GM04504 (cell line): ENCODE measurements around the gene PTBP2.

Source experiments
- DNase-seq: peaks from one replicate; pipeline ENCODE4 v3.0.0-alpha.2; 2012; ENCODE audit warnings: low read depth

The PTBP2 gene

GRCh38 chr1:96721416-96722160 is at the start of gene PTBP2:
TSS of gene PTBP2 (plus strand) at chr1:96721784. CDS start at chr1:96721865, 81 bp downstream.
- peak; percentile 47 for DNase-seq

DNA sequence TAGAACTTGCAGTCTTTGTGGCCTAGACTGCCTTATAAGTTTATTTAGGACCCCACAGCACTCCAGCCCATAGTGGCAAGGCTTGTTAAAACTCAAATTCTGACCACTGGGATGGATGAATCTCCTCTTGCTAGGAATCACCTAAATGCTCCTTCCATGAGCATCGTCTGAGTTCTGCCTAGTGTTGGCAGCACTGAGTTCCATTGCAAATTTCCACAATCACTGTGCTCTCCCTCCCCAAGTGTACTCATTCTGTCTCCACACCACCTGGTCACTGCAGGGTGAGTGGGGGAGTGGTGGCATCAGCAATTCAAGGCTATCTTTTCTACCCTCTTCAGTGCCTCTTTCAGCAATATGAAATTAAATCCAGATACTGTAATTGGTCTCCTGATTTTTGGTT is 46.7 kb upstream of the PTBP2 start:
- no peak for DNase-seq

- DNase-seq, result no peak
Observed at GRCh38 chr1:96682056-96682455, 39.5 kb upstream of the PTBP2 start.

DNA sequence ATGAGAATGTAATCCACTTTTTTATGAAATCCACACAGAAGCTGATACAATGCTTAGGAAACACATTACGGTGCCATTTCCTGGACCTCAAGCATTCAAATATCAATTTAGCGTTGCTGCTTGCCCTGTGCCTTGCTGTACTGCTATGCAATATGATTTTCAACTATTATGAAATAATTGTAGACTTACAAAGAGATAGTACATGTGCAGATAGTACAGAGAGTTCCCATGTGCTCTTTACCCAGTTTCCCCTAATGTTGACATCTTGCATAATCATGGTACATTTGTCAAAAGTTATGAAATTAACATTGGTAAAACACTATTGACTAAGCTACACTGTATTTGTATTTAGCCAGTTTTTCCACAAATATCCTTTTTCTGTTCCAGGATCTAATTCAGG is 37.7 kb upstream of the PTBP2 start:
- DNase-seq, result no peak

DNA sequence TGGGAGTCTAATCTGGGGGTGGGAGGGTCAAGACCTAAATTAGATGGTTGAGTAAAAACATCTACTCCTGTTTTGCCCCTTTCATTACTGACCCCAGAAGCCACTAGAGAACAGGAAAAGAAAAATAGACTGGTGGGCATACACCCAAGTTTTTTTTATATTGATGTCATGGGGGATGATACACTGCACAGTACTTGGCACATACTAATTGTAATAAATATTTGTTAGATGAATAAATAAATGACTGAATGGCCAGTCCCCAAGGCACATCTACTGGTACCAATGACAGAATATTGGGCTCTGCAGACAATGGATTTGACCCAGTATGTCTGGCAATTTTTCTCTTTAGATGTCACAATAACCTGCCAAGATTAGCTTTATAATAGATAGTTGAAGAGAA is 36.8 kb upstream of the PTBP2 start:
- no peak for DNase-seq

GRCh38 chr1:96688767-96689166 is 32.8 kb upstream of the PTBP2 start:
- no peak for DNase-seq

- DNase-seq, result no peak
Observed at GRCh38 chr1:96695954-96696353, 25.6 kb upstream of the PTBP2 start.

GRCh38 chr1:96698342-96698983 is 23.1 kb upstream of the PTBP2 start:
- DNase-seq, result no peak

DNA sequence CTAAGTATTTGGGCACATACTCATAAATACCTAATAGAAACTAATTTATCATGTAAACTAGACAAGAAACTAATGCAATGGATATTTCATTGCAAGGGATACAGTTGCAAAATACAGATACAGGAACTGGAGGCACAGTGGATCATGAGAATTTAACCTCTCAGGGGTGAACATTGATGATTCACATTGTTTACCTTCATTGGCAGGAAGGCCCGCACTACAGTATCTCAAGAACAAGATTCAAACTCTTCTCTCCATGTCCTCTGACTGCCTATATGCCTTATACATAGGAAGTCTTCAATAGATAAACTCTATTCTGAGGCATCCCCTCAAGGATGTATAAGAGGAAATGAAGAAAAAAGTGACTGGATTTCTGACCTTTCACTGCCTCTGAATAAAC is 18.4 kb upstream of the PTBP2 start:
- DNase-seq, result no peak

DNA sequence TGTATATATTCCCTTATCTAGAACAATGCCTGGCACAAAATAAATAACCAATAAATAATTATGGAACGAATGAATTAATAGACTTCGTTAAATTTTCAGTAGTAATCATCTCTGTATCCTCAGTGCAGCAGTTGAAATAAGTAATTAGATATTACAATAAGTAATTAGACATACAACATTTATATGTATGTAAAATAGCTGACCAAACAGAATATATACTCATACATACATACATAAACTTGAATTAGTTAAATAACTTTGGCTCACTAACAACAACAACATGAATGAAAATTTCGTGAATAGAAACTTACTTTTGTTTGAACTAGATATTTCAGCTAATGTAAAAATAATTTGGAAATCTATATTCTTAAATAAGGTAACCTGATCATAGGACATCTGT is 14.6 kb upstream of the PTBP2 start:
- no peak for DNase-seq

DNA sequence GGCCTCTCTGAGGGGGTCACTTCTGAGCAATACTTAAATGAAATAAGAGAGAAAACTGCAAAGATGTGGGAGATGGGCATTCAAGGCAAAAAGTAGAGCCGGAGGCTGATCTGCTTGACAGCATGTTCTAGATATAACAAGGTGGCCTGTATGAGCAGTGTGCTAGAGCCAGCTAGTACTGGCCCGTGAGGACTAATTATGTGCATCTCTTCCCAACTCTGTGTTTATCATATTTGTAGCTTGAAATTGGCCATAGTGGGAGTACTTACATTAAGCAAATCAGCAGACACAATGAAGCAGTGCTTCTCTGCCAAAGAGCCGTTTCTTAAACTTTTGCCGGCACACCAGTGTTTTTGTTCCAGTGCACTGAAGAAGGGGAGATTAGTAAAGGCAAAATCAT is 13.1 kb upstream of the PTBP2 start:
- DNase-seq, result no peak

DNA sequence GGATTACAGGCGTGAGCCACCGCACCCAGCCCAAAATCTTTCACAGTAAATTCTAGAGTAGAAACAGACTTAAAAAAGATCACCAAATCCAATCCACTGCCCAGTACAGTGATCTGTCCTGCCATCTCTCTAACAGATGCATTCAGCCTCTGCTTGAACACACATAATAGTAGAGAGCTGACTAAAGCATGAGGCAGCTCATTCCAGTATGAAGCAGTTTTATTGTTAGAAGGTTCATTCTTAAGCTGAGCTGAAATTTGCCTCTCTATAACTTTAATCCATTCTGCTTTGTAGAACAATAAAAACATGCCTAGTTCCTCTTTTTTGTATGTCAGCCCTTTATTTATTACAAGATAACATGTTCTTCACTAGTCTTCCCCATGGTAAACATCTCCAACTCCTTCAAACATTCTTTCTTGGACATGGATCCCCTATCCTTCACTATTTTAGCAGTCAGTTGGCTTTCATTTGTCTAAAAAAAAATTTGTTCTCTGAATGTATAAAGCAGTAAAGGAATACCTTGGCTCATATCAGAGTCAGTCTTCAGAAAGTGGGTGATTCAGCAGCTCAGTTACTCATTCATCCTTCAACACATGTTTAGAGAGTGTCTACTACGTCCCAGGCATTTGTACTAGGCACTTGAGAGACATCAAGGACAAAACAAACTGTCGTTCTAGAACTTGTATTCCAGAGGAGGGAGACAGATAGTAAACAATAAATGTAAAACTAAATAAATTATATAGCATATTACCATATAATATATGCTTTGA is 10.7 kb upstream of the PTBP2 start:
- no peak for DNase-seq

DNA sequence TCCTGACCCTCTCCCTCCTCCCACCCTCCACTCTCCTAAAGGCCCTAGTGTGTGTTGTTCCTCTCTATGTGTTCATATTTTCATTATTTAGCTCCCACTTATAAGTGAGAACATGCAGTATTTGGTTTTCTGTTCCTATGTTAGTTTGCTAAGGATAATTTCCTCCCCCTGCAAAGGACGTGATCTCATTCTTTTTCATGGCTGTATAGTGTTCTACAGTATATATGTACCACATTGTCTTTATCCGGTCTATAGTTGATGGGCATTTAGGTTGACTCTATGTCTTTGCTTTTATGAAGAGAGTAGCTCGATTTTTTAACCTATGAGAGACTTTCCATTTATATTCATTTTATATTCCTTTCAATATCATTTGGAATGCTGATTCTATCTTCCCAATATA is 7.9 kb upstream of the PTBP2 start:
- no peak for DNase-seq

DNA sequence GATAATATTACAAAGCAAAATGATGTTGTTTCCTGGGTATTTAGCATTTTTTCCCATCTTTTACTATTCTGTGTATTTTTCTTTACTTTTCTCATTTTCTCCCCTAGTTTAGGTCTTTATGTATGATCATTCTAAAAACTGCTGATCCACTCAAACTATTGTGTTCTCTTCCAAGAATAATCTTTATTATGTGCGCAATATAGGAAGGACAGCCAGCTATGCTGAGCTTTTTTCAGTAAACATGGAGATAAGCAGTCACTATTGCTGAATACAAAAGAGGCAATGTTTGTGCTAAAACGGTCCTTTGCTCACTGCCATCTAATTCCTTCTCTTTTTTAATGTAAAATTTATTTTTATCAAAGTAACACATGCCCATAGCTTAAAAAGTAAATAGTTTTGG is 6.7 kb upstream of the PTBP2 start:
- no peak for DNase-seq

GRCh38 chr1:96715482-96715881 is 6.1 kb upstream of the PTBP2 start:
- no peak for DNase-seq

- DNase-seq, result no peak
Observed at GRCh38 chr1:96721053-96721415, 550 bp upstream of the PTBP2 start.

- DNase-seq, result peak; percentile 26
Observed at GRCh38 chr1:96722161-96722922, 758 bp downstream of the PTBP2 start.

DNA sequence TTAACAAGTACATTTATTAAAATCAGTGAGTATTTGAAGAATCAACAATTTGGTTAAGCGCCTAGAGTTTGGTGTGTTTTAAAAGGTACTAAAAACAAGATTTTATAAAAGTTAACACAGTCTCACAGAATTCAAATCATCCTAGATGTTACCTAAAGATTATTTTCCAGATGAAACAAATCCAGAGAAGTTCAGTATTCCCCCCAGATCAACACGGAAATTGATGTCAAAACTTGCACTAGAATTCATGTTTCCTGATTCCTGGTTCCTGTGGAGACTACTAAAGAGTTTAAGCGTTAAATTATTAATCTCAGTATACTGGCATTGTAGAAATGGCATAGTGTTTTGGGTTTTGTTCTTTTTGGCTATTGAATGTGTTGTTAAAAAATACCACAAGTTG is 1.4 kb downstream of the PTBP2 start:
- DNase-seq, result no peak

DNA sequence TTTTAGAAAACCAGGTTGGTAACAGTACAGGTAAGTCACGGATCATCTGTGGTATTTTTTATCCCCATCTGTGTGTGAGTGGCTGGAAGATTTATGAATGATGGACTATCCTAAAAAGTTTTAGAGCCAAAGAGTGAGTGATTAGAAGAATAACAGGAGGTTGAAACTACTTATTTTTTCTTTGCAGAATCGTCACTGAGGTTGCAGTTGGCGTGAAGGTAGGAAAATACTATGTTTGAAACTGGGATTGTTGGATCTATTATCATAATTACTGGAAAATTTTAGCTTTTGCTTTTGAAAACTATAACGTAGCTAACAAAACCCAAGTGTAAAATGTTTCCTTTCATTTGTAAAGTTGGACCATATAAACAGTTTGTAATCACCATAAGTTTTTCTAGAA is 1.8 kb downstream of the PTBP2 start:
- no peak for DNase-seq

GRCh38 chr1:96723936-96724335 is 2.4 kb downstream of the PTBP2 start:
- no peak for DNase-seq

DNA sequence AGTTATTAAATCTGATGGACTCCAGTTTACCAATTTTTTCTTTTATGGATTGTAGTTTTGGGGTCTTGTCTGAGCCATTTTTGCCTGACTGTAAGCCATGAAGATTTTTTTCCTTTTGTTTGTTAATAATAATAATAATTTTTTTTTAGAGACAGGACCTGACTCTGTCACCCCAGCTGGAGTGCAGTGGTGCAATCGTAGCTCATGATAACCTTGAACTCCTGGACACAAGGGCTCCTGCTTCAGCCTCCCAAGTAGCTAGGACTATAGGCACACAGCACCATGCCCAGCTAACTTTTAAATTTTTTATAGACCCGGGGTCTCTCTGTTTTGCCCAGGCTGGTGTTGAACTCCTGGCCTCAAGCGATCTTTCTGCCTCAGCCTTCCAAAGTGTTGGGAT is 6.3 kb downstream of the PTBP2 start:
- DNase-seq, result no peak

DNA sequence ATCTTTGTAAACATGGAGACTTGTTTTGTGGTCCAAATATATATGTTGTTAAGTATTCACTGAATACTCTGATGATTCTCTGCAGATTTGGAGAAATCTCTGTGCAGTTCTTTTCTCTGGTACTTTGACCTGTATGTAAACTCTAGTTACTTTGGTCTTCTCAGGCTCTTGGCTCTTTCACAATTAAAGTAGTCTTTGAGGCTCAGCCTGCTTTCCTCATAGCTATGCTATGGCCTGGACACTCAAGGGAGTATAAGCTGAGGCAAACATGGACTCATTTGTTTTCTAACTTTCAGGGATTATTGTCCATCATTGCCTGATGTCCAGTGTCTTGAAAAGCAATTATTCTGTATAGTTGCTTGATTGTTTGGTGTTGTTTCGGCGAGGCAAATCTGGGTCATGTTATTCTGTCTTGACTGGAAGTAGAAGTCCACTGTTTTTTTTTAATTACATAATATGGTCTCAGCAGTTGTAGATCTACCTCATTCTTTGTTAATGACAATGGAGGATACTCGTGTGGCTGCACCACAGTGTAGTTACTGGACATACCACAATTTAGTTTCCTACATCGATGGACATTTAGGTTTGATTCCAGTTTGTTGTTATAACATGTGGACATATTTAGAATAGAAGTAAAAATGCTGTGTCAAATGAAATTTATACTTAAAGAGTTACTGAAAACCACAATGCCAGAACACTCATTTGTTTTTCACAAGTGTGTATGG is 9.2 kb downstream of the PTBP2 start:
- no peak for DNase-seq
